CD14-positive monocyte (primary cell): ENCODE measurements around the gene SEMA3E. TPM values are rescaled to one million over a fixed set of nuclear protein-coding genes. Genes with fewer than 3 reads are reported as not detected.

Experiments
- DNase-seq, 3 donors: peaks; one replicate each; pipeline ENCODE4 v3.0.0-alpha.2; 2011 to 2022
- H2AFZ ChIP-seq: 2 replicates; pipeline ENCODE4 v1.6.0; 2012; ENCODE audit warnings: mild to moderate bottlenecking, low read depth, low read length, inconsistent platforms; ENCODE audit not compliant: insufficient read depth, poor library complexity, severe bottlenecking
- H3K27ac ChIP-seq, 2 donors: 1 replicate in 1 of 2; 2 replicates in 1 of 2; pipeline ENCODE4 v1.5.1; 2012 to 2013; ENCODE audit warnings: low read length in 2 of 2, control low read depth in 1 of 2, inconsistent platforms in 1 of 2, low read depth in 1 of 2, mild to moderate bottlenecking in 1 of 2
- H3K27me3 ChIP-seq, 2 donors: one replicate each; pipeline versions ENCODE4 v1.6.0 to v1.6.1; 2011 to 2013; ENCODE audit warnings: low read length in 2 of 2; ENCODE audit not compliant: control insufficient read depth in 2 of 2, insufficient read depth in 2 of 2
- H3K36me3 ChIP-seq, 2 donors: replicated peaks in 1 of 2; 1 replicate in 1 of 2; 2 replicates in 1 of 2; pipeline versions ENCODE4 v1.5.1 to v1.6.1; 2012 to 2013; ENCODE audit warnings: low read length in 2 of 2, control low read depth in 1 of 2, inconsistent platforms in 1 of 2, mild to moderate bottlenecking in 1 of 2; ENCODE audit not compliant: insufficient read depth in 2 of 2, control insufficient read depth in 1 of 2
- H3K4me1 ChIP-seq, 2 donors: 1 replicate in 1 of 2; 2 replicates in 1 of 2; pipeline versions ENCODE4 v1.5.1 to v1.6.1; 2012 to 2013; ENCODE audit warnings: low read length in 2 of 2, control low read depth in 1 of 2, inconsistent platforms in 1 of 2, mild to moderate bottlenecking in 1 of 2, moderate library complexity in 1 of 2; ENCODE audit not compliant: insufficient read depth in 2 of 2, control insufficient read depth in 1 of 2
- H3K4me2 ChIP-seq: replicated peaks from 2 replicates; pipeline ENCODE3; 2012; ENCODE audit warnings: low read length, moderate library complexity, mild to moderate bottlenecking; ENCODE audit not compliant: poor library complexity, severe bottlenecking; ENCODE audit errors: extremely low read depth
- H3K4me3 ChIP-seq, 3 experiments: fragments of 200-600 bp in 1 of 3; sonication (generic) in 1 of 3; replicated peaks in 1 of 3; 1 replicate in 2 of 3; 2 replicates in 1 of 3; pipeline ENCODE4 v1.5.1; 2011 to 2013; ENCODE audit warnings: low read length in 3 of 3, mild to moderate bottlenecking in 3 of 3, control low read depth in 2 of 3, low read depth in 2 of 3, inconsistent platforms in 1 of 3, moderate library complexity in 1 of 3
- H3K79me2 ChIP-seq: 2 replicates; pipeline ENCODE4 v1.6.0; 2012; ENCODE audit warnings: mild to moderate bottlenecking, control low read depth, inconsistent platforms, low read length, moderate library complexity; ENCODE audit not compliant: insufficient read depth
- H3K9ac ChIP-seq: 2 replicates; pipeline ENCODE4 v1.6.0; 2017; ENCODE audit warnings: low read length, mild to moderate bottlenecking; ENCODE audit not compliant: insufficient read depth, poor library complexity, severe bottlenecking
- H3K9me3 ChIP-seq, 2 donors: replicated peaks in 1 of 2; 1 replicate in 1 of 2; 2 replicates in 1 of 2; pipeline versions ENCODE4 v1.5.1 to v1.6.1; 2012 to 2013; ENCODE audit warnings: low read length in 2 of 2, control low read depth in 1 of 2; ENCODE audit not compliant: control insufficient read depth in 1 of 2, insufficient read depth in 1 of 2
- H4K20me1 ChIP-seq: 2 replicates; pipeline ENCODE4 v1.6.0; 2012; ENCODE audit warnings: mild to moderate bottlenecking, low read length, control low read depth, moderate library complexity; ENCODE audit not compliant: insufficient read depth
- H3K27ac Mint-ChIP-seq, 7 donors: one replicate each; pipeline ENCODE4 v1.8.0; 2020; ENCODE audit warnings: mild to moderate bottlenecking in 7 of 7, mixed read lengths in 7 of 7, moderate library complexity in 6 of 7, inconsistent platforms in 2 of 7
- H3K27me3 Mint-ChIP-seq, 3 donors: one replicate each; pipeline ENCODE4 v1.8.0; 2021 to 2022; ENCODE audit warnings: low read depth in 3 of 3, mild to moderate bottlenecking in 3 of 3, mixed read lengths in 3 of 3, moderate library complexity in 3 of 3, inconsistent platforms in 1 of 3
- H3K36me3 Mint-ChIP-seq, 2 donors: one replicate each; pipeline ENCODE4 v1.8.0; 2020; ENCODE audit warnings: mixed read lengths in 2 of 2, inconsistent platforms in 1 of 2, mild to moderate bottlenecking in 1 of 2
- H3K4me1 Mint-ChIP-seq: one replicate; pipeline ENCODE4 v1.8.0; 2020; ENCODE audit warnings: mild to moderate bottlenecking, mixed read lengths
- H3K4me3 Mint-ChIP-seq, 2 donors: one replicate each; pipeline ENCODE4 v1.8.0; 2020; ENCODE audit warnings: mild to moderate bottlenecking in 2 of 2, mixed read lengths in 2 of 2, moderate library complexity in 1 of 2
- H3K9me3 Mint-ChIP-seq, 7 donors: one replicate each; pipeline ENCODE4 v1.8.0; 2020 to 2022; ENCODE audit warnings: mixed read lengths in 7 of 7, mild to moderate bottlenecking in 6 of 7, moderate library complexity in 6 of 7, inconsistent platforms in 2 of 7
- WGBS: methylation state at CpG from one replicate; pipeline ENCODE4 v1.1.5; 2013; ENCODE audit warnings: missing lambda C conversion rate; ENCODE audit not compliant: insufficient coverage; 5-methylcytosine and 5-hydroxymethylcytosine counted together
- intact Hi-C, 2 donors: fragments of 100-400 bp; cut with micrococcal nuclease; formaldehyde crosslinking; loops; one replicate each; pipeline versions ENCODE4 v1.15.0 to v1.15.1; 2023
- polyA plus RNA-seq, 3 donors: library from polyadenylated mRNA; depleted of rRNA in 1 of 3; unstranded in 2 of 3; stranded (reverse) in 1 of 3; fragments of 300-500 nt in 2 of 3; fragments of >200 nt in 1 of 3; fragmentation: Illumina TruSeq in 2 of 3; gene quantifications; 1 replicate in 2 of 3; 2 replicates in 1 of 3; pipeline ENCODE4 v1.2.3, GENCODE V29; 2012 to 2021
- TF ChIP-seq, protein P1 (sequence below): fragments of 200-600 bp; IDR thresholded peaks from one replicate; pipeline ENCODE4 v1.8.0; 2022; ENCODE audit warnings: antibody characterized with exemption, mild to moderate bottlenecking

SEMA3E gene
- polyA plus RNA-seq, 3 donors = not detected

DNA sequence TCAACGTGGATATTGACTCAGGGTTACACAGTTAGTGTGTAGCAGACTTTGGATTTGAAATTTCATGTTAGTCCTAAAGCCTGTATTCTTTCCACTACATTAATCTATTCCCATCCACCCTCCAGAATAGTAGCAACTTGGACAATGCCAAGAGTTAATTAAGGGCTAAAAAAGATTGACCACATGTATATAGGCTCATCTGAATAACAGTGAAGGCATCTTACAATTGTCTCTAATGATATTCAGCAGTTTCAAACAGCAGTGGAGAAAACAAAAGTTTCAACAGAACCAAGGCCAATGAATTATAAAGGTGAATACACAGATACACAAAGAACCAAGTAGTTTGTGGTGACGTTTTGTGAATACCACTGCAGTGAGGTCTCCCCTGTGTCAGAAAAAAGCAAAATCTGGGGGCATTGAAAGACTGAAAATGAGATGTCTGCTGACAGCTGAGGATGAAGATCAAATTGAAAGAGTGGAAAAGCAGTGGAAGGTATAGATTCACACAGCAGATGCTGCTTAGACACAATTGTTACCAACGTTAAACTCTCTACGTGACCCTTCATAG, 202.8 kb downstream of the SEMA3E start:
- Mint-ChIP-seq H3K27me3 (no peaks in the 10 kb centered on the region), H3K9me3 (peaks cover 0 to 5% (median 4%) of the 10 kb centered on the region in 7 donors), H3K4me1 (no peaks in the 10 kb centered on the region), H3K36me3 (no peaks in the 10 kb centered on the region), H3K27ac (no peak overlapping the region), H3K4me3 (no peak overlapping the region)
- intact Hi-C loops = no loop called here
- Histone ChIP-seq H3K9me3 (no peaks in the 10 kb centered on the region), H3K27me3 (no peaks in the 10 kb centered on the region), H3K4me3 (no peak overlapping the region), H3K4me1 (no peaks in the 10 kb centered on the region), H3K36me3 (no peaks in the 10 kb centered on the region), H2AFZ (no peak overlapping the region), H3K9ac (no peak overlapping the region), H3K4me2 (no peak overlapping the region), H4K20me1 (no peaks in the 10 kb centered on the region), H3K27ac (no peak overlapping the region), H3K79me2 (no peaks in the 10 kb centered on the region)
- WGBS = no CpG with 5 or more reads among the region's 4 CpGs
- TF ChIP-seq, protein P1, sequence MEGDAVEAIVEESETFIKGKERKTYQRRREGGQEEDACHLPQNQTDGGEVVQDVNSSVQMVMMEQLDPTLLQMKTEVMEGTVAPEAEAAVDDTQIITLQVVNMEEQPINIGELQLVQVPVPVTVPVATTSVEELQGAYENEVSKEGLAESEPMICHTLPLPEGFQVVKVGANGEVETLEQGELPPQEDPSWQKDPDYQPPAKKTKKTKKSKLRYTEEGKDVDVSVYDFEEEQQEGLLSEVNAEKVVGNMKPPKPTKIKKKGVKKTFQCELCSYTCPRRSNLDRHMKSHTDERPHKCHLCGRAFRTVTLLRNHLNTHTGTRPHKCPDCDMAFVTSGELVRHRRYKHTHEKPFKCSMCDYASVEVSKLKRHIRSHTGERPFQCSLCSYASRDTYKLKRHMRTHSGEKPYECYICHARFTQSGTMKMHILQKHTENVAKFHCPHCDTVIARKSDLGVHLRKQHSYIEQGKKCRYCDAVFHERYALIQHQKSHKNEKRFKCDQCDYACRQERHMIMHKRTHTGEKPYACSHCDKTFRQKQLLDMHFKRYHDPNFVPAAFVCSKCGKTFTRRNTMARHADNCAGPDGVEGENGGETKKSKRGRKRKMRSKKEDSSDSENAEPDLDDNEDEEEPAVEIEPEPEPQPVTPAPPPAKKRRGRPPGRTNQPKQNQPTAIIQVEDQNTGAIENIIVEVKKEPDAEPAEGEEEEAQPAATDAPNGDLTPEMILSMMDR = no peak
- DNase-seq = no peak

DNA sequence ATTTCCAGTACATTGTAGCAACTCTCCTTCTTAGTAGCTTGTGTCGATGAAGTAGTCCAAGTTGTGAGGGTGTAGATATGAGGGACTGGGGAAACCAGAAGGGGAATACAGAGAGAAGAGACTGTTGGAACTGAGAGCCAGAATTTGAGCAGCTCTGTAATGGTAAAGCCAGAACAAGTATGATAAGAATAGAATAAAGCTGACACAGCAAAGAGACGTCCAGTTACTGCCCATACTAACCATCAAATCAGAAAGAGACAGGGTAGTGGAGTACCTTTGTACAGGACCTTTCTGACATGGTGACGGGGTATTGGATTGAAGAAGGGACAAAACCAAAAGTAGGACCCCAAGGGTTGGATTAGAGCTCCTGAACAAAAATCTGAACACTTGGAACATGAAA, 206.0 kb downstream of the SEMA3E start:
- H3K9me3 ChIP-seq = no peaks in the 10 kb centered on the region
- no peaks in the 10 kb centered on the region for H3K4me1 ChIP-seq
- intact Hi-C loops = no loop called here
- no peaks in the 10 kb centered on the region for H3K36me3 ChIP-seq
- Mint-ChIP-seq H3K9me3 (peaks cover 0 to 5% (median 4%) of the 10 kb centered on the region in 7 donors), H3K4me3 (no peak overlapping the region), H3K4me1 (no peaks in the 10 kb centered on the region), H3K27ac (no peak overlapping the region), H3K27me3 (no peaks in the 10 kb centered on the region), H3K36me3 (no peaks in the 10 kb centered on the region)
- H2AFZ ChIP-seq = no peak overlapping the region
- 100% methylated on average over 1 of the region's 3 CpGs for WGBS
- no peak overlapping the region for H3K4me3 ChIP-seq
- no peak overlapping the region for H3K4me2 ChIP-seq
- no peak for DNase-seq
- H4K20me1 ChIP-seq = no peaks in the 10 kb centered on the region
- H3K27ac ChIP-seq = no peak overlapping the region
- no peak overlapping the region for H3K9ac ChIP-seq
- TF ChIP-seq, protein P1 = no peak
- no peaks in the 10 kb centered on the region for H3K27me3 ChIP-seq
- H3K79me2 ChIP-seq = no peaks in the 10 kb centered on the region
